Measurements from ENCODE around the gene CBS.
"Not testable (repeated sequence)": the region's sequence is repeated elsewhere in the genome, so short reads cannot be mapped to it uniquely, and the experiment has no call there.

GRCh38 chr21:43108177-43108576 is 32.5 kb upstream of the CBS start:
- not testable (repeated sequence) for TF ChIP-seq POLR2A (IDR thresholded peaks at IDR 0.05; ENCODE audit: low read length); GATA1 (IDR thresholded peaks at IDR 0.05; ENCODE audit: low read depth, low read length)
